H1 (cell line): ENCODE measurements around the gene IGF2BP3. TPM values are rescaled to one million over a fixed set of nuclear protein-coding genes. Genes with fewer than 3 reads are reported as not detected.
A peak's percentile ranks its signal among the peaks of the same experiment; 100 is the strongest.

Experiments used
- CBX8 ChIP-seq: fragments of 300-800, 300-1000 bp; sonication (generic); IDR thresholded peaks from 2 replicates; pipeline ENCODE4 v1.7.1; 2016; ENCODE audit warnings: low read depth, low read length, borderline replicate concordance
- EGR1 ChIP-seq: IDR thresholded peaks from 2 replicates; pipeline ENCODE4 v1.6.1; 2011; ENCODE audit warnings: low read depth, low read length, borderline replicate concordance
- FOSL1 ChIP-seq: IDR thresholded peaks from 2 replicates; pipeline ENCODE4 v1.6.1; 2011; ENCODE audit warnings: mild to moderate bottlenecking, low read depth, low read length, moderate library complexity; ENCODE audit not compliant: insufficient read depth
- KDM5A ChIP-seq: fragments of 200-600 bp; IDR thresholded peaks from 2 replicates; pipeline ENCODE4 v1.7.1; 2012; ENCODE audit warnings: mild to moderate bottlenecking, low read length, inconsistent platforms, mixed read lengths
- PHF8 ChIP-seq: fragments of 200-600 bp; sonication (generic); conservative IDR thresholded peaks from 2 replicates; pipeline ENCODE4 v1.7.1; 2012; ENCODE audit warnings: low read depth, mild to moderate bottlenecking, inconsistent platforms, low read length, moderate library complexity
- SP1 ChIP-seq: IDR thresholded peaks from 2 replicates; pipeline ENCODE4 v1.6.1; 2011; ENCODE audit warnings: low read depth, low read length
- SRF ChIP-seq: IDR thresholded peaks from 2 replicates; pipeline ENCODE4 v1.6.1; 2011; ENCODE audit warnings: mild to moderate bottlenecking, low read depth, low read length, moderate library complexity
- TBP ChIP-seq: IDR thresholded peaks from 2 replicates; pipeline ENCODE4 v1.6.1; 2011; ENCODE audit warnings: low read depth, low read length, improper control_type of control experiment
- polyA plus RNA-seq, 7 experiments: library from polyadenylated mRNA; depleted of rRNA in 3 of 7; stranded (reverse) in 5 of 7; unstranded in 2 of 7; fragments of >200 nt in 5 of 7; fragments of 200-250 nt in 2 of 7; gene quantifications; 1 replicate in 5 of 7; 2 replicates in 1 of 7; 4 replicates in 1 of 7; pipeline versions ENCODE4 v1.2.1 to v1.2.3, GENCODE V29; 2011 to 2013; ENCODE audit warnings: missing spikeins in 2 of 7, mixed read lengths in 2 of 7
- total RNA-seq: library from RNA; stranded (reverse); fragmentation: NEBNext Ultra II Directional; extraction: Animal tissue kit (Norgen Biotek cat#: 25700); gene quantifications from 2 replicates; pipeline ENCODE4 v1.2.1, GENCODE V29; 2021

The IGF2BP3 gene
- total and polyA plus RNA-seq, 2 of the 8 experiments (the other 6 are each of a cell fraction or from before 2014, with no cell fraction given), result 66.3 to 193 TPM

DNA sequence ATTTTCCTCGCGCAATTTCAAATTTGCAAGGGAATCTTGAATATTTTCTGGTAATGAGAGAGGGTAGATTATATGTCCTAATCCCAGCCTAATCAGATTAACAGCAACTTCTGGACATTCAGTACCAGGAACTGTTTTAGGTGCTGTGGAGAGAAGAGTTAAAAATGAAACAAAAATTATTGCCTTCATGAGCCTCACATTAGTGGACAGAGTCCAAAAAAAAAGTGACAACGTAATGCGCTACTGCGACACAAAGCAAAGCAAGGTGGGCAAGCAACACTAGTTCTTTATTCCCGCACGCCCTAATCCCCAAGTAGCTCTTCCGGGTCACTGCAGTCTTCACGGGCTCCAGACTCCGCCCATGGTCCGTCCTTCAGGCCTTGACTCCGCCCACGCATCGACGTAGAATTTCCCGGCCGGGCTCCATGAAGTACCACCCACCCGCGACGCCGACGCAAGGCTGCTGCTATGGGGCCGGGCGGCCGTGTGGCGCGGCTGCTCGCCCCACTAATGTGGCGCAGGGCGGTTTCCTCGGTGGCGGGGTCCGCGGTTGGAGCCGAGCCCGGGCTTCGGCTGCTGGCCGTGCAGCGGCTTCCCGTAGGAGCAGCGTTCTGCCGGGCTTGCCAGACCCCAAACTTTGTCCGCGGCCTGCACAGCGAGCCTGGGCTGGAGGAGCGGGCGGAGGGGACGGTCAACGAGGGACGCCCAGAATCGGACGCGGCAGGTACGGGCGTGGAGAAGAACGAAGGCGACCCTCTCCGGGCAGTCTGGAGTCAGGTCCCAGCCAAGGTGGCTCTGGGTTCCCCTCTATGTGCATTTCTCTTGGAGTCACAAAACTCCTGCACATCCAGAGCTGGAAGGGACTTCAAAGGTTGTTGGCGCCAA lies 171.2 kb downstream of the IGF2BP3 start, which contains the start of gene MALSU1 (continued):
- TF ChIP-seq SRF (0 out of 2 replicates have a peak, but pooled peaks have one; percentile 27), TBP (peak; percentile 87), FOSL1 (no peak), CBX8 (no peak), PHF8 (peak; percentile 99), SP1 (peak; percentile 70; the same call in 1 of the 2 replicates), KDM5A (peak; percentile 81), EGR1 (peak; percentile 82; the same call in 1 of the 2 replicates)
- TF ChIP-seq, all 59 proteins: peak for 24
